Loucy (cell line): ENCODE results near the gene SOWAHD.

ENCODE experiments used
- CTCF ChIP-seq: fragments of 200-600 bp; sonication (generic); conservative IDR thresholded peaks from 2 replicates; pipeline ENCODE4 v1.5.1; 2014; ENCODE audit warnings: mild to moderate bottlenecking, antibody characterized with exemption, low read length
- EZH2phosphoT487 ChIP-seq: fragments of 200-600 bp; IDR thresholded peaks from 2 replicates; pipeline ENCODE4 v1.6.1; 2018; ENCODE audit warnings: antibody characterized with exemption, mild to moderate bottlenecking, moderate library complexity, borderline replicate concordance

- TF ChIP-seq CTCF (no peak), EZH2phosphoT487 (no peak)
These were observed 22.1 kb upstream of the SOWAHD start for GRCh38 chrX:119736206-119736764.
